HG03280 (cell line): ENCODE data around the gene RAB9B.

Experiments used
- ATAC-seq: cut with Tn5 transposase; IDR thresholded peaks from one replicate; pipeline ENCODE4 v1.9.1; 2021; ENCODE audit warnings: mild to moderate bottlenecking, moderate library complexity; ENCODE audit not compliant: unreplicated experiment

The RAB9B gene

DNA sequence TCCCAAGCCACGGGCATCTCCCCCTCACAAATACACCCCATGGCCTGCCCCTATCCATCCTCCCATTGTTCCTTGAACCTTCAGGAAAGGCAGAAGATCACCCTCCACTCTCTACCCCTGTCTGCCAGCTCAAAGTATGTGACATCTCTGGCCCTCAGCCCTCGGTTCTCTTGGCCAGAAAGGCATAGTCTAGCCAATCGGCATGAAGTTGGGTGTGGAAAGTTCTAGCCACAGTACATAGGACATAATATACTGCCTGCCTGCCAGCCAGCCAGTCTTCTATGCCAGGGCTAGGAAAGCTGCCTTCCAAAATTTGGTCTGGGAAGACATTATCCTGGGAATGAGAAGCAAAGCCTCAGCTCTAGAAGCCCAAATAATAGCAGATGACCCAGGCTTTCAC lies 58.6 kb downstream of the RAB9B start:
- ATAC-seq: no peak
